ENCODE measurements around the gene FSTL3. TPM values are rescaled to one million over a fixed set of nuclear protein-coding genes. Genes with fewer than 3 reads are reported as not detected.

The FSTL3 gene
- total and polyA plus RNA-seq, 10 of the 15 experiments (the other 5 are each of a cell fraction or from before 2014, with no cell fraction given): 0.42 to 13.5 (median 3.6) TPM

DNA sequence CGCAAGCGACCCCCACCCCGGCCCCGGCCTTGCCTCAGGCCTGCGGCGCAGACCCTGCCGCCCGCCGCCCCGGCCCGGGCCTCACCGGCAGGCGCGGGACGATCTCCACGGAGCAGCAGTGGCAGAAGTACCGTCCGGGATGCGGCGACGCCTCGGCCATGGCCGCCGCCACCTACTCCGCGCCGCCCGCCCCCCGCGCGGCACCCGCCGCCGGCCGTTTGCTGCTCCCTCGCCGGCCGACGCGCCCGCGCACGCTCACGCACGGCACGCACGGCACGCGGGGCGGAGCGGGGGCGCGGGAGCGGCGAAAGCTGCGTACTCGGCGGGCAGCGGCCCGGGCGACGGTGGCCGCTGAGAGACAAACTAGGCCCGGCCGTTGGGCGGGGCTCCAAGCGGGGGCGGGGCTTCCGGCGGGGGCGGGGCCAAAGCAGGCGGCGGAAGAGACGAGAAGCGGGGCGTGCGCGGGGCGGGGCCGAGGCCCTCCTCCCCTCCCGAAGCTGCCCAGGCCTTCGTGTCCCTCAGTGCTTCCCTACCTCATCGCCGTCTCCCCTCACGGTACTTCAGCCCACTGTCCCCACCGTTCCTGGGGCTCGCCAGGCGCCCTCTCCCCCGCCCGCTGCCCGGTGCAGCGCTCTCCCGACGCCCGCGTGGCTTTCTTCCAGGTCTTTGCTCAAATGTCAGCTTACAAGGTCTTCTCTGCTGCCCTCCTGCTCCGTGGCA, 13.1 kb upstream of the FSTL3 start, which contains the start of gene RNF126:
Gene RNF126, minus strand, starts transcription at position 253 of the 720 bp plus-strand sequence. Its CDS starts 93 bp downstream, at position 160.
- Histone ChIP-seq H3K36me3 (ENCODE audit: control insufficient read depth in 2 of 2, insufficient read depth in 2 of 2, low read length in 1 of 2) (peaks cover 0 to 8% of the 10 kb centered on the region in 2 experiments; a peak in 2 of 4 replicates), H4K20me1 (ENCODE audit: control insufficient read depth, insufficient read depth) (peaks cover 12% of the 10 kb centered on the region), H3K4me2 (ENCODE audit: control insufficient read depth, insufficient read depth) (peak within 1 kb of the TSS; percentile 98), H3K9ac (ENCODE audit: control insufficient read depth, insufficient read depth, low read length) (peak within 1 kb of the TSS; percentile 95), H3K4me1 (ENCODE audit: control insufficient read depth, insufficient read depth, low read length) (peaks cover 19% of the 10 kb centered on the region), H2AFZ (ENCODE audit: control insufficient read depth, low read depth, low read length) (peak within 1 kb of the TSS; percentile 85), H3K27ac (ENCODE audit: control insufficient read depth, insufficient read depth) (peak within 1 kb of the TSS; percentile 90), H3K27me3 (replicated peaks in 1 of 2; ENCODE audit: control insufficient read depth in 2 of 2, insufficient read depth in 2 of 2, low read length in 1 of 2) (no peaks in the 10 kb centered on the region), H3K79me2 (ENCODE audit: control insufficient read depth, insufficient read depth, low read length) (peaks cover 48% of the 10 kb centered on the region), H3K9me3 (replicated peaks; ENCODE audit: control insufficient read depth, insufficient read depth, low read length) (no peaks in the 10 kb centered on the region; the same call in 2 of the 3 replicates), H3K4me3 (peak within 1 kb of the TSS; percentile 98)
- DNase-seq (ENCODE audit: low read depth, low spot score): no peak
- intact Hi-C loops (cut with micrococcal nuclease; ENCODE audit: unreplicated experiment): loop anchor here (2.0 kb wide), 1 partner anchor 18 kb away; no protein-coding TSS in a partner anchor
- peak; percentile 64 for ATAC-seq
- WGBS (ENCODE audit: insufficient coverage, insufficient replicate concordance, low lambda C conversion rate, missing lambda C conversion rate): under 1% methylated on average over 58 of the region's 97 CpGs
- FAIRE-seq: no peak
- RAD21 ChIA-PET (ENCODE audit: unreplicated experiment): interaction anchor here (0.5 to 1.4 kb wide), 7 partner anchors 10 to 200 kb away, joined by 3 to 9 read pairs (median 3); no protein-coding TSS in a partner anchor
- in situ Hi-C loops (cut with MboI): no loop called here
- SMC1A ChIA-PET (ENCODE audit: uncharacterized antibody, unreplicated experiment): interaction anchor here (0.7 to 1.3 kb wide), 4 partner anchors 12 to 78 kb away, joined by 3 to 4 read pairs (median 4); no protein-coding TSS in a partner anchor
- CTCF ChIA-PET: interaction anchor here (0.6 to 1.7 kb wide), 7 partner anchors 28 to 77 kb away, joined by 3 to 18 read pairs (median 3); partner anchors contain the start of gene POLRMT
- no TSS peak for BruUV-seq (replicated peaks)
- POLR2A ChIA-PET: interaction anchor here (0.6 to 0.8 kb wide), 4 partner anchors 29 to 58 kb away, joined by 3 to 6 read pairs (median 4); partner anchors contain the start of gene POLRMT
- TF ChIP-seq TARDBP (IDR thresholded peaks at IDR 0.05; ENCODE audit: borderline replicate concordance) (no peak), SPI1 (IDR thresholded peaks at IDR 0.05; ENCODE audit: borderline replicate concordance, insufficient read depth, low read depth, low read length) (no peak), EZH2 (IDR thresholded peaks at IDR 0.05; ENCODE audit: borderline replicate concordance, control insufficient read depth, low read depth, low read length) (no peak), ESRRA (IDR thresholded peaks at IDR 0.05; ENCODE audit: low read length) (no peak), KLF5 (IDR thresholded peaks at IDR 0.05; ENCODE audit: partially characterized antibody) (no peak), MTA3 (IDR thresholded peaks at IDR 0.05; ENCODE audit: borderline replicate concordance, low read length) (no peak), IKZF1 (conservative IDR thresholded peaks at IDR 0.05) (peak; percentile 53), RB1 (IDR thresholded peaks at IDR 0.05; ENCODE audit: borderline replicate concordance) (peak; percentile 51; the same call in 1 of the 2 replicates), ZZZ3 (IDR thresholded peaks at IDR 0.05; ENCODE audit: control insufficient read depth, insufficient read length, low read depth) (no peak), ZNF217 (IDR thresholded peaks at IDR 0.05) (no peak), NFIC (IDR thresholded peaks at IDR 0.05; ENCODE audit: low read depth, low read length) (no peak), SUPT20H (IDR thresholded peaks at IDR 0.05; ENCODE audit: borderline replicate concordance, control insufficient read depth, low read depth, low read length) (no peak), HDGF (IDR thresholded peaks at IDR 0.05) (peak; percentile 74; the same call in 1 of the 2 replicates), PAX5 (IDR thresholded peaks at IDR 0.05; ENCODE audit: borderline replicate concordance, low read depth, low read length) (0 out of 2 replicates have a peak, but pooled peaks have one; percentile 27), TCF12 (IDR thresholded peaks at IDR 0.05; ENCODE audit: low read depth, low read length) (peak; percentile 31; the same call in 1 of the 2 replicates), FOXM1 (IDR thresholded peaks at IDR 0.05; ENCODE audit: low read depth, low read length) (no peak), CREM (IDR thresholded peaks at IDR 0.05; ENCODE audit: low read depth) (no peak; the same call in 1 of the 2 replicates), POLR2A (IDR thresholded peaks at IDR 0.05; ENCODE audit: low read depth, low read length) (peak; percentile 81), YY1 (IDR thresholded peaks at IDR 0.05; ENCODE audit: low read depth, low read length) (peak; percentile 83), ZNF274 (IDR thresholded peaks at IDR 0.05; ENCODE audit: insufficient read depth, insufficient read length) (no peak), SREBF1 (IDR thresholded peaks at IDR 0.05; ENCODE audit: low read length) (no peak), ZNF384 (IDR thresholded peaks at IDR 0.05; ENCODE audit: borderline replicate concordance, low read depth, low read length) (no peak), FOS (IDR thresholded peaks at IDR 0.05; ENCODE audit: borderline replicate concordance, extremely low read depth, insufficient read length) (no peak), BRCA1 (IDR thresholded peaks at IDR 0.05; ENCODE audit: low read depth, low read length) (no peak)
- TF ChIP-seq, protein P1, sequence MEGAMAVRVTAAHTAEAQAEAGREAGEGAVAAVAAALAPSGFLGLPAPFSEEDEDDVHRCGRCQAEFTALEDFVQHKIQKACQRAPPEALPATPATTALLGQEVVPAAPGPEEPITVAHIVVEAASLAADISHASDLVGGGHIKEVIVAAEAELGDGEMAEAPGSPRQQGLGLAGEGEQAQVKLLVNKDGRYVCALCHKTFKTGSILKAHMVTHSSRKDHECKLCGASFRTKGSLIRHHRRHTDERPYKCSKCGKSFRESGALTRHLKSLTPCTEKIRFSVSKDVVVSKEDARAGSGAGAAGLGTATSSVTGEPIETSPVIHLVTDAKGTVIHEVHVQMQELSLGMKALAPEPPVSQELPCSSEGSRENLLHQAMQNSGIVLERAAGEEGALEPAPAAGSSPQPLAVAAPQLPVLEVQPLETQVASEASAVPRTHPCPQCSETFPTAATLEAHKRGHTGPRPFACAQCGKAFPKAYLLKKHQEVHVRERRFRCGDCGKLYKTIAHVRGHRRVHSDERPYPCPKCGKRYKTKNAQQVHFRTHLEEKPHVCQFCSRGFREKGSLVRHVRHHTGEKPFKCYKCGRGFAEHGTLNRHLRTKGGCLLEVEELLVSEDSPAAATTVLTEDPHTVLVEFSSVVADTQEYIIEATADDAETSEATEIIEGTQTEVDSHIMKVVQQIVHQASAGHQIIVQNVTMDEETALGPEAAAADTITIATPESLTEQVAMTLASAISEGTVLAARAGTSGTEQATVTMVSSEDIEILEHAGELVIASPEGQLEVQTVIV (IDR thresholded peaks at IDR 0.05; ENCODE audit: borderline replicate concordance, partially characterized antibody): no peak

Data from GM12878 (cell line).